PFSK-1 (cell line): Measurements from ENCODE around the gene BCL7B.

Source experiments
- FOXP2 ChIP-seq: optimal IDR thresholded peaks from 2 replicates; pipeline ENCODE3; 2011; ENCODE audit warnings: borderline replicate concordance, control low read depth, inconsistent platforms; ENCODE audit not compliant: insufficient read depth; ENCODE audit errors: extremely low read length, extremely low read depth
- POLR2AphosphoS5 ChIP-seq: IDR thresholded peaks from 2 replicates; pipeline ENCODE4 v1.6.1; 2012; ENCODE audit warnings: low read depth, mild to moderate bottlenecking, control low read depth, low read length, moderate library complexity
- SIN3A ChIP-seq: IDR thresholded peaks from 2 replicates; pipeline ENCODE4 v1.6.1; 2012; ENCODE audit warnings: mild to moderate bottlenecking, low read length, moderate library complexity, borderline replicate concordance; ENCODE audit not compliant: insufficient read depth
- TAF1 ChIP-seq: IDR thresholded peaks from 2 replicates; pipeline ENCODE4 v1.6.1; 2012; ENCODE audit warnings: low read length, control low read depth, borderline replicate concordance; ENCODE audit not compliant: insufficient read depth
- TF ChIP-seq, protein P1 (sequence below), 2 experiments: IDR thresholded peaks; 2 replicates each; pipeline versions ENCODE4 v1.6.1 to v1.8.0; 2011 to 2012; ENCODE audit warnings: low read depth in 2 of 2, low read length in 2 of 2, control low read depth in 1 of 2, inconsistent platforms in 1 of 2, mild to moderate bottlenecking in 1 of 2, moderate library complexity in 1 of 2; ENCODE audit not compliant: insufficient read depth in 1 of 2

The BCL7B gene

DNA sequence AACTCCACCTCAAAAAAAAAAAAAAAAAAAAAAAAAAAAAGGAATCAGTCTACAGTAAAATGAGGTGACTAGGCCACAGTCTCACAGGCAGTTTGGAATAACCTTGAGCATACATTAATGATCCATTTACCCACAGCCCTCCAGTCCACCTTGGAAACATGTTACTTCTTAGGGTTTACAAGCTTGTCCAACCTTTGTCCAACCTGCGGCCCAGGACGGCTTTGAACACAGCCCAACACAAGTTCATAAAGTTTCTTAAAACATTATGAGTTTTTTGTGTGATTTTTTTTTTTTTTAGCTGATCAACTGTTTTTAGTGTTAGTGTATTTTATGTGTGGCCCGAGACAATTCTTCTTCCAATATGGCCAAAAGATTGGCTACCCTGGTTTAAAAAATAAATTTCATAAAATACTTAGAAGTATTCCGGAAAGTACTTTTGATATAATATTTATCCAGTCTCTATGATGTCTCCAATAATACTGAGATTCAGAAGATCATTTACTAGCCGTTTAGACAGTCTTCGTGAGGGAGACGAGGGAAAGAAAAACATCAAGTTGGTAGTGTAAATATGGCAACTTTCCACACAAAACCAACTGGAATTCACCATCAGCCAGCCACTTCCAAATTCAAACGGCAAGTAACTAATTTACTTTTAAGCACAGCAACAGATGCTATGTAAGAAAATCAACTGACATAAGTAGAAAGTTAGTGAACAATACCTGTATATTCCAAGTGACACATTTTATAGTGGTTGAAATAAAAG lies 45.3 kb downstream of the BCL7B start:
- TF ChIP-seq SIN3A (no peak), FOXP2 (no peak), POLR2AphosphoS5 (no peak), TAF1 (no peak)
- TF ChIP-seq, protein P1, sequence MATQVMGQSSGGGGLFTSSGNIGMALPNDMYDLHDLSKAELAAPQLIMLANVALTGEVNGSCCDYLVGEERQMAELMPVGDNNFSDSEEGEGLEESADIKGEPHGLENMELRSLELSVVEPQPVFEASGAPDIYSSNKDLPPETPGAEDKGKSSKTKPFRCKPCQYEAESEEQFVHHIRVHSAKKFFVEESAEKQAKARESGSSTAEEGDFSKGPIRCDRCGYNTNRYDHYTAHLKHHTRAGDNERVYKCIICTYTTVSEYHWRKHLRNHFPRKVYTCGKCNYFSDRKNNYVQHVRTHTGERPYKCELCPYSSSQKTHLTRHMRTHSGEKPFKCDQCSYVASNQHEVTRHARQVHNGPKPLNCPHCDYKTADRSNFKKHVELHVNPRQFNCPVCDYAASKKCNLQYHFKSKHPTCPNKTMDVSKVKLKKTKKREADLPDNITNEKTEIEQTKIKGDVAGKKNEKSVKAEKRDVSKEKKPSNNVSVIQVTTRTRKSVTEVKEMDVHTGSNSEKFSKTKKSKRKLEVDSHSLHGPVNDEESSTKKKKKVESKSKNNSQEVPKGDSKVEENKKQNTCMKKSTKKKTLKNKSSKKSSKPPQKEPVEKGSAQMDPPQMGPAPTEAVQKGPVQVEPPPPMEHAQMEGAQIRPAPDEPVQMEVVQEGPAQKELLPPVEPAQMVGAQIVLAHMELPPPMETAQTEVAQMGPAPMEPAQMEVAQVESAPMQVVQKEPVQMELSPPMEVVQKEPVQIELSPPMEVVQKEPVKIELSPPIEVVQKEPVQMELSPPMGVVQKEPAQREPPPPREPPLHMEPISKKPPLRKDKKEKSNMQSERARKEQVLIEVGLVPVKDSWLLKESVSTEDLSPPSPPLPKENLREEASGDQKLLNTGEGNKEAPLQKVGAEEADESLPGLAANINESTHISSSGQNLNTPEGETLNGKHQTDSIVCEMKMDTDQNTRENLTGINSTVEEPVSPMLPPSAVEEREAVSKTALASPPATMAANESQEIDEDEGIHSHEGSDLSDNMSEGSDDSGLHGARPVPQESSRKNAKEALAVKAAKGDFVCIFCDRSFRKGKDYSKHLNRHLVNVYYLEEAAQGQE (IDR thresholded peaks at IDR 0.05; ENCODE audit: insufficient read depth in 1 of 2, low read depth in 2 of 2, low read length in 2 of 2), result no peak

DNA sequence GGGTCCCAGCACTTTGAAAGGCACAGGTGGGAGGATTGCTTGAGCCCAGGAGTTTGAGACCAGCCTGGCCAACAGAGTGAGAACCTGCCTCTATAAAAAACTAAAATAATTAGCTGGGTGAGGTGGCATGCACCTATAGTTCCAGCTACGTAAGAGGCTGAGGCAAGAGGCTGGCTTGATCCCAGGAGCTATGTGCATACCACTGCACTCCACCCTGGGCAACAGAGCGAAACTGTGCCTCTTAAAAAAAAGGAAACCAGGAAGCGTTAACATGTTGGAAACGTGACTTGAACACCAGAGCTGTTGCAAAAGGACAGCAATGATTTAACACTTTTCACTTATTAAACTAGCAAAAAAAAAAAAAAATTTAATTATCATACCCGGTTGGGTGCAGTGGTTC lies 48.0 kb downstream of the BCL7B start:
- TF ChIP-seq, protein P1 (IDR thresholded peaks at IDR 0.05; ENCODE audit: insufficient read depth in 1 of 2, low read depth in 2 of 2, low read length in 2 of 2), result no peak
- TF ChIP-seq POLR2AphosphoS5, result no peak

DNA sequence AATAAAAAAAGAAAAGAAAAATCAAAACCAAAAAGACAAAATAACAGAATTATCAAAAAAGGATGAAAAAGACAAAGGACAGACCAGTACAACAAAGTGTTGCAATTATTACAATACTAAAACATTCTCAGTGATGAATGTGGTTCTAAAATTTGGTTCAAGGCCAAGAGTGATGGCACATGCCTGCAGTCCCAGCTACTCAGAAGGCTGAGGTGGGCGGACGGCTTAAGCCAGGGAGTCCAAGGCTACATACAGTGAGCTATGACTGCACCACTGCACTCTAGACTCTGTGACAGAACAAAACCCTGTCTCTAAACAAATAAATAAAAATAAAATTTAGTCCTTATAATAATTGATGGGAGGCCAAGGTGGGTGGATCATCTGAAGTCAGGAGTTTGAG lies 49.9 kb downstream of the BCL7B start:
- TF ChIP-seq, protein P1 (IDR thresholded peaks at IDR 0.05; ENCODE audit: insufficient read depth in 1 of 2, low read depth in 2 of 2, low read length in 2 of 2), result no peak
- TF ChIP-seq POLR2AphosphoS5 (no peak), SIN3A (no peak), FOXP2 (no peak), TAF1 (no peak)

DNA sequence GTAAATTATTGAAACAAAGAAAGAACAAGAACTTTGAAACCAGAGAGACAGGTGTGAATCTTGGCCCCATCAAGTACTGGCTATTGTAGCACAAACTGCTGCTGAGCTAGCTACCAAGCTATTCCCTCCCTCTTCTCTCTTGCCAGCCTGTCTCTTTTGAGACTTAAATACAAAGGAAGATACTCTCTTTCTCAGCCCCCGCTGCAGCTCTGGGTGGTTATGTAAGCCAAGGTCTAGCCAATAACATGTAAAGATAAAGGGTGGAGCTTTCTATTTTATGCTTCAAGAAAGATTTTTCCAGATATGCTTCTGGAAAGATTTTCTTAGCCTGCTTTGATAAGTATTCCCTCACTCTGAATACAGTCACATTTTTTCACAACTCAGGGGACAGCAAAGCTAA lies 52.6 kb downstream of the BCL7B start:
- TF ChIP-seq FOXP2, result no peak

DNA sequence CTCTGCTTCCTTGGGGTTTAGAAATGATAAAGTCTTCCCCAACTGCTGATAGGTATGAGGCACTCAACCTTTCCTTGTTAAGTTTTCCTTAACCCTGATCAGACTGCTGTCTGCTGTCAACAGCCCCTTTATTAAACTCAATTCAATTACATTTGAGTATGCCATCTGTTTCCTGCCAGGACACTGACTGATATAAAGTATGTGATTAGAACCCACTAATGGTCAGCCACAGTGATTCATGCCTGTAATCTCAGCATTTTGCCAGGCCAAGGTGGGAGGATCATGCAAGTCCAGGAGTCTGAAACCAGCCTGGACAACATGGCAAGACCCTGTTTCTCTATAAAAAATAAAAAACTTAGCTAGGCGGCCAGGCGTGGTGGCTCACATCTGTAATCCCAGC lies 53.5 kb downstream of the BCL7B start:
- TF ChIP-seq FOXP2 (no peak), SIN3A (no peak)

DNA sequence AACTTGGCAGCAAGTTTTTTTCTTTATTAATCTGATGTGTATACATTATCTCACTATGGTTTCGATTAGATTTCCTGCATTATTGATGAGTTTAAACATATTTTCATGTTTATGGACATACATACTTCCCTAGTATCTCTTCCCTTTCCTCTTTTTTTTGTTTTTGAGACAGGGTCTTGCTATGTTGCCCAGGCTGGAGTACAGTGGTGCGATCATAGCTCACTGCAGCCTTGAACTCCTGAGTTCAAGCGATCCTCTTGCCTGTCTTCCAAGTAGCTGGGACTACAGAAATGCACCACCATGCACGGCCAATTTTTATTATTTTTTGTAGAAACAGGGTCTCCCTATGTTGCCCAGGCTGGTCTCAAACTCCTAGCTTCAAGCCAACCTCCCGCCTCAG lies 54.3 kb downstream of the BCL7B start:
- no peak for TF ChIP-seq POLR2AphosphoS5
- TF ChIP-seq, protein P1 (IDR thresholded peaks at IDR 0.05; ENCODE audit: insufficient read depth in 1 of 2, low read depth in 2 of 2, low read length in 2 of 2), result no peak
- TF ChIP-seq TAF1, result no peak
- no peak for TF ChIP-seq SIN3A
- TF ChIP-seq FOXP2, result no peak
